HCT116 (cell line): Measurements from ENCODE around the gene IGSF3.

Source experiments
- CTCF ChIP-seq, 3 experiments: fragments of 200-600 bp in 1 of 3; sonication (generic) in 1 of 3; IDR thresholded peaks in 2 of 3; conservative IDR thresholded peaks in 1 of 3; 2 replicates each; pipeline ENCODE4 v1.5.1; 2012 to 2017; ENCODE audit warnings: low read depth in 2 of 3, low read length in 2 of 3, antibody characterized with exemption in 1 of 3, borderline replicate concordance in 1 of 3, control low read depth in 1 of 3, mild to moderate bottlenecking in 1 of 3, mixed read lengths in 1 of 3, mixed run types in 1 of 3, moderate library complexity in 1 of 3; ENCODE audit not compliant: insufficient read depth in 1 of 3
- ELF1 ChIP-seq: IDR thresholded peaks from 2 replicates; pipeline ENCODE4 v1.6.1; 2012; ENCODE audit warnings: low read depth, borderline replicate concordance
- EZH2phosphoT487 ChIP-seq: fragments of 200-600 bp; IDR thresholded peaks from 2 replicates; pipeline ENCODE4 v1.6.1; 2018; ENCODE audit warnings: antibody characterized with exemption, borderline replicate concordance
- JUND ChIP-seq: IDR thresholded peaks from 2 replicates; pipeline ENCODE4 v1.6.1; 2012
- POLR2A ChIP-seq: IDR thresholded peaks from 2 replicates; pipeline ENCODE4 v1.7.0; 2011; ENCODE audit warnings: borderline replicate concordance; ENCODE audit not compliant: insufficient read depth, insufficient read length; ENCODE audit errors: extremely low read depth
- POLR2AphosphoS5 ChIP-seq: IDR thresholded peaks from 2 replicates; pipeline ENCODE4 v1.6.1; 2011; ENCODE audit warnings: mild to moderate bottlenecking, low read depth, low read length, moderate library complexity
- REST ChIP-seq: IDR thresholded peaks from 2 replicates; pipeline ENCODE4 v1.6.1; 2012; ENCODE audit warnings: low read depth
- ZFX ChIP-seq: fragments of 450-650 bp; IDR thresholded peaks from 2 replicates; pipeline ENCODE4 v1.6.1; 2017
- ZNF274 ChIP-seq: fragments of 200-500 bp; sonication (Bioruptor generic); IDR thresholded peaks from 2 replicates; pipeline ENCODE4 v1.6.1; 2014; ENCODE audit warnings: mild to moderate bottlenecking, low read depth, low read length, inconsistent platforms

GRCh38 chr1:116558140-116558549, 109.4 kb downstream of the IGSF3 start:
- TF ChIP-seq JUND (no peak), ELF1 (no peak), POLR2A (no peak), CTCF (IDR thresholded peaks at IDR 0.05 in 2 of 3, conservative IDR thresholded peaks at IDR 0.05 in 1 of 3; ENCODE audit: borderline replicate concordance in 1 of 3, insufficient read depth in 1 of 3, low read depth in 2 of 3, low read length in 2 of 3) (no peak), REST (no peak), POLR2AphosphoS5 (no peak), ZFX (no peak), ZNF274 (no peak), EZH2phosphoT487 (no peak)
